A673 (cell line): ENCODE measurements around the gene HSPG2. TPM values are rescaled to one million over a fixed set of nuclear protein-coding genes. Genes with fewer than 3 reads are reported as not detected.

Experiments used
- BruUV-seq: library from RNA; stranded (reverse); fragments of 400-500 nt; replicated peaks from 2 replicates; lab custom pipeline; 2021; lab: Mats Ljungman, UMichigan
- CTCF ChIA-PET: fragments of 300-600 bp; sonication (Branson Sonifier 250); formaldehyde crosslinking; loops from one replicate; lab custom pipeline; 2022; ENCODE audit warnings: antibody characterized with exemption; lab: Charles Lee
- POLR2A ChIA-PET: fragments of 300-600 bp; sonication (Branson Sonifier 250); formaldehyde crosslinking; loops from one replicate; lab custom pipeline; 2022; ENCODE audit warnings: antibody characterized with exemption; ENCODE audit not compliant: low non-redundant PET; lab: Charles Lee
- DNase-seq: peaks from one replicate; pipeline ENCODE4 v3.0.0-alpha.2; 2015; ENCODE audit warnings: low spot score
- H3K27ac ChIP-seq: fragments of 200-600 bp; sonication (generic); 2 replicates; pipeline ENCODE4 v1.5.1; 2016; ENCODE audit warnings: mixed run types, low read depth, mild to moderate bottlenecking, mixed read lengths, antibody characterized with exemption, low read length; ENCODE audit not compliant: poor library complexity, severe bottlenecking
- H3K27me3 ChIP-seq: fragments of 200-600 bp; sonication (generic); replicated peaks from 2 replicates; pipeline ENCODE4 v1.6.1; 2017; ENCODE audit warnings: mixed run types, low read depth, mild to moderate bottlenecking, mixed read lengths, antibody characterized with exemption, low read length; ENCODE audit not compliant: insufficient read depth, poor library complexity
- H3K36me3 ChIP-seq: fragments of 200-600 bp; sonication (generic); 2 replicates; pipeline ENCODE4 v1.6.1; 2016; ENCODE audit warnings: mixed run types, mild to moderate bottlenecking, mixed read lengths, antibody characterized with exemption, low read length; ENCODE audit not compliant: insufficient read depth, poor library complexity, severe bottlenecking
- H3K4me1 ChIP-seq: fragments of 200-600 bp; sonication (generic); 2 replicates; pipeline ENCODE4 v1.6.1; 2017; ENCODE audit warnings: mixed run types, mild to moderate bottlenecking, mixed read lengths, antibody characterized with exemption, low read length; ENCODE audit not compliant: insufficient read depth, poor library complexity, severe bottlenecking
- H3K4me3 ChIP-seq: fragments of 200-600 bp; sonication (generic); 2 replicates; pipeline ENCODE4 v1.5.1; 2016; ENCODE audit warnings: low read depth, mixed run types, mild to moderate bottlenecking, mixed read lengths, low read length; ENCODE audit not compliant: poor library complexity, severe bottlenecking
- H3K9me3 ChIP-seq: fragments of 200-600 bp; sonication (generic); 2 replicates; pipeline ENCODE4 v1.6.1; 2016; ENCODE audit warnings: mixed run types, low read depth, mild to moderate bottlenecking, mixed read lengths, antibody characterized with exemption, low read length; ENCODE audit not compliant: poor library complexity, severe bottlenecking
- CTCF ChIP-seq: fragments of 300-800, 200-600 bp; sonication (generic); conservative IDR thresholded peaks from 2 replicates; pipeline ENCODE4 v1.5.1; 2017; ENCODE audit warnings: low read depth, mild to moderate bottlenecking, antibody characterized with exemption, low read length, moderate library complexity, mixed read lengths
- EZH2 ChIP-seq: fragments of 200-600 bp; sonication (generic); IDR thresholded peaks from 2 replicates; pipeline ENCODE4 v1.6.1; 2017; ENCODE audit warnings: borderline replicate concordance, low read depth, mild to moderate bottlenecking, mixed read lengths, antibody characterized with exemption, low read length; ENCODE audit not compliant: poor library complexity, severe bottlenecking
- intact Hi-C: fragments of 100-400 bp; cut with micrococcal nuclease; formaldehyde crosslinking; loops from one replicate; pipeline ENCODE4 v1.10.0; 2022; ENCODE audit not compliant: unreplicated experiment
- total RNA-seq: library from RNA; stranded (reverse); gene quantifications from 2 replicates; pipeline ENCODE4 v1.2.3, GENCODE V29; 2021

HSPG2 gene
- total RNA-seq, 1 experiment from 2014 or later, result 10.4 TPM

- intact Hi-C loops, result no loop called here
- Histone ChIP-seq H3K36me3 (no peaks in the 10 kb centered on the region), H3K4me1 (peaks cover 23% of the 10 kb centered on the region), H3K27me3 (no peaks in the 10 kb centered on the region), H3K9me3 (no peaks in the 10 kb centered on the region), H3K27ac (no peak overlapping the region), H3K4me3 (no peak overlapping the region)
- ChIA-PET CTCF (interaction anchor here (0.5 kb wide), 1 partner anchor 791 kb away, joined by 3 read pairs; no protein-coding TSS in a partner anchor), POLR2A (no interaction called here)
- no TSS peak for BruUV-seq
- TF ChIP-seq EZH2 (no peak), CTCF (peak; percentile 41)
- DNase-seq, result peak; percentile 78
Measured at GRCh38 chr1:21939650-21940374, 2.7 kb upstream of the HSPG2 start.

GRCh38 chr1:21938732-21939538, 1.8 kb upstream of the HSPG2 start:
- Histone ChIP-seq H3K27me3 (no peaks in the 10 kb centered on the region), H3K27ac (no peak overlapping the region), H3K4me3 (no peak overlapping the region), H3K9me3 (no peaks in the 10 kb centered on the region), H3K36me3 (no peaks in the 10 kb centered on the region), H3K4me1 (peaks cover 25% of the 10 kb centered on the region)
- intact Hi-C loops, result no loop called here
- DNase-seq, result no peak
- no peak for TF ChIP-seq EZH2
- no peak for TF ChIP-seq CTCF
- CTCF ChIA-PET, result no interaction called here
- no TSS peak for BruUV-seq
- POLR2A ChIA-PET, result no interaction called here

- Histone ChIP-seq H3K9me3 (no peaks in the 10 kb centered on the region), H3K36me3 (no peaks in the 10 kb centered on the region), H3K4me1 (peaks cover 27% of the 10 kb centered on the region), H3K4me3 (peak overlapping the region; percentile 45), H3K27me3 (no peaks in the 10 kb centered on the region), H3K27ac (peak overlapping the region; percentile 81)
- ChIA-PET POLR2A (no interaction called here), CTCF (interaction anchor here (0.5 to 0.6 kb wide), 2 partner anchors 16 to 428 kb away, joined by 3 to 6 read pairs; partner anchors contain the start of gene ALPL)
- no TSS peak for BruUV-seq
- intact Hi-C loops, result no loop called here
- DNase-seq, result peak; percentile 91
- TF ChIP-seq EZH2 (no peak), CTCF (no peak)
Measured at GRCh38 chr1:21937372-21938121, 437 bp upstream of the HSPG2 start.
